Colonic mucosa (tissue), 4 donors: ENCODE measurements around the gene STX2. TPM values are rescaled to one million over a fixed set of nuclear protein-coding genes. Genes with fewer than 3 reads are reported as not detected.
"Not testable (repeated sequence)": the region's sequence is repeated elsewhere in the genome, so short reads cannot be mapped to it uniquely, and the experiment has no call there.

Source experiments
- DNase-seq: peaks from one replicate; pipeline ENCODE4 v3.0.0-alpha.2; 2020
- H3K27ac ChIP-seq: fragments of 200-600 bp; one replicate; pipeline ENCODE4 v1.8.0; 2021
- H3K27me3 ChIP-seq: fragments of 200-600 bp; one replicate; pipeline ENCODE4 v1.8.0; 2021
- H3K36me3 ChIP-seq: fragments of 200-600 bp; one replicate; pipeline ENCODE4 v1.8.0; 2021
- H3K4me1 ChIP-seq: fragments of 200-600 bp; one replicate; pipeline ENCODE4 v1.8.0; 2021; ENCODE audit warnings: mild to moderate bottlenecking
- H3K4me3 ChIP-seq: fragments of 200-600 bp; one replicate; pipeline ENCODE4 v1.8.0; 2021
- H3K9ac ChIP-seq, 2 donors: one replicate each; pipeline ENCODE4 v1.7.0; 2013; ENCODE audit warnings: control low read depth in 2 of 2, low read depth in 2 of 2, low read length in 2 of 2
- H3K9me3 ChIP-seq: fragments of 200-600 bp; one replicate; pipeline ENCODE4 v1.8.0; 2021
- intact Hi-C: fragments of 100-400 bp; cut with DNase I; formaldehyde crosslinking; loops from one replicate; pipeline ENCODE4 v1.14.1; 2022
- total RNA-seq, 2 donors: library from RNA; stranded (reverse); fragmentation: NEBNext Ultra II Directional in 1 of 2; extraction: Animal tissue kit (Norgen Biotek cat#: 25700) in 1 of 2; gene quantifications; one replicate each; pipeline ENCODE4 v1.2.1, GENCODE V29; 2021
- TF ChIP-seq, protein P1 (sequence below): fragments of 200-600 bp; IDR thresholded peaks from one replicate; pipeline ENCODE4 v1.8.0; 2022; ENCODE audit warnings: antibody characterized with exemption, mild to moderate bottlenecking
- donor health status: healthy.
- donor health status: DM: no; HTN: no; CAD: no.
- donor health status: DM: no; HTN: no; CAD: no.

The STX2 gene
- total RNA-seq, 2 donors from 2014 or later: 2.1 to 4.8 TPM

DNA sequence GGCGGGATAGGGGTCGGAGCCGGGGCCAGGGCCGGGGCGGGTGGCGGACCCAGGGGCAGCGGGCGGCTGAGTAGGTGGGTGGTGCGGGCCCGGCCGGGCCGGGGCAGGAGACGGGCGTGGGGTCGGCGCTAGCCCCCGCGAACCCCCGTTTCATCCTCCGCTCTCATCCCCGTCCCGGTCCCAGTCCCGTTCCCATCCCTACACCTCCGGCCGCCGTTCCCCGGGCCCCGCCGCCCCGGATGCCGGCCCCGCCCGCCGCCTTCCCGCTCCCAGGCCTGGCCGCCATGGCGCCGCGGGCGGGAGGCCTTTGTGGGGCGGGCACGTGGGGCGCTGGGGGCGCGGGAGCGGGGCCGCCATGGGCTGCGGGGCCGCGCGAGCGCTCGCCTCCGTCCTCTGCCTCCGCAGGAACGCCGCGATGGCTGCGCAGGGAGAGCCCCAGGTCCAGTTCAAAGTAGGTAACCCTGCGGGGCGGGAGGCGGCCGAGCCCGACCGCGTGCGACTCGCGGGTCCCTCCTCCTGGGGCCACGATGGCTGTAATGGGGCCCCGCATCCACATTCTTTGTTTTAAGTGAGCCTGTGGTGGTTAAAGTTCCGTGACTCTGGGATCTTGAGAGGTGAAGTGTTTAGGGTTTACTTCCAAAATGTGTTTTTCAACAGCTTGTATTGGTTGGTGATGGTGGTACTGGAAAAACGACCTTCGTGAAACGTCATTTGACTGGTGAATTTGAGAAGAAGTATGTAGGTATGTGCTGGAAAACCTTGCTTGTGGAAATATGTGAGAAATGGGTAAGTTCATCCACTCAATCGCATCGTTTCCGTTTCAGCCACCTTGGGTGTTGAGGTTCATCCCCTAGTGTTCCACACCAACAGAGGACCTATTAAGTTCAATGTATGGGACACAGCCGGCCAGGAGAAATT, 33.4 kb upstream of the STX2 start:
- Histone ChIP-seq H3K36me3 (peaks cover 23% of the 10 kb centered on the region), H3K27me3 (no peaks in the 10 kb centered on the region), H3K4me1 (peaks cover 3% of the 10 kb centered on the region), H3K9ac (peak overlapping the region; percentile 78 to 83), H3K4me3 (peak overlapping the region; percentile 80), H3K9me3 (no peaks in the 10 kb centered on the region), H3K27ac (peak overlapping the region; percentile 72)
- intact Hi-C loops: no loop called here
- TF ChIP-seq, protein P1, sequence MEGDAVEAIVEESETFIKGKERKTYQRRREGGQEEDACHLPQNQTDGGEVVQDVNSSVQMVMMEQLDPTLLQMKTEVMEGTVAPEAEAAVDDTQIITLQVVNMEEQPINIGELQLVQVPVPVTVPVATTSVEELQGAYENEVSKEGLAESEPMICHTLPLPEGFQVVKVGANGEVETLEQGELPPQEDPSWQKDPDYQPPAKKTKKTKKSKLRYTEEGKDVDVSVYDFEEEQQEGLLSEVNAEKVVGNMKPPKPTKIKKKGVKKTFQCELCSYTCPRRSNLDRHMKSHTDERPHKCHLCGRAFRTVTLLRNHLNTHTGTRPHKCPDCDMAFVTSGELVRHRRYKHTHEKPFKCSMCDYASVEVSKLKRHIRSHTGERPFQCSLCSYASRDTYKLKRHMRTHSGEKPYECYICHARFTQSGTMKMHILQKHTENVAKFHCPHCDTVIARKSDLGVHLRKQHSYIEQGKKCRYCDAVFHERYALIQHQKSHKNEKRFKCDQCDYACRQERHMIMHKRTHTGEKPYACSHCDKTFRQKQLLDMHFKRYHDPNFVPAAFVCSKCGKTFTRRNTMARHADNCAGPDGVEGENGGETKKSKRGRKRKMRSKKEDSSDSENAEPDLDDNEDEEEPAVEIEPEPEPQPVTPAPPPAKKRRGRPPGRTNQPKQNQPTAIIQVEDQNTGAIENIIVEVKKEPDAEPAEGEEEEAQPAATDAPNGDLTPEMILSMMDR: no peak
- no peak for DNase-seq

DNA sequence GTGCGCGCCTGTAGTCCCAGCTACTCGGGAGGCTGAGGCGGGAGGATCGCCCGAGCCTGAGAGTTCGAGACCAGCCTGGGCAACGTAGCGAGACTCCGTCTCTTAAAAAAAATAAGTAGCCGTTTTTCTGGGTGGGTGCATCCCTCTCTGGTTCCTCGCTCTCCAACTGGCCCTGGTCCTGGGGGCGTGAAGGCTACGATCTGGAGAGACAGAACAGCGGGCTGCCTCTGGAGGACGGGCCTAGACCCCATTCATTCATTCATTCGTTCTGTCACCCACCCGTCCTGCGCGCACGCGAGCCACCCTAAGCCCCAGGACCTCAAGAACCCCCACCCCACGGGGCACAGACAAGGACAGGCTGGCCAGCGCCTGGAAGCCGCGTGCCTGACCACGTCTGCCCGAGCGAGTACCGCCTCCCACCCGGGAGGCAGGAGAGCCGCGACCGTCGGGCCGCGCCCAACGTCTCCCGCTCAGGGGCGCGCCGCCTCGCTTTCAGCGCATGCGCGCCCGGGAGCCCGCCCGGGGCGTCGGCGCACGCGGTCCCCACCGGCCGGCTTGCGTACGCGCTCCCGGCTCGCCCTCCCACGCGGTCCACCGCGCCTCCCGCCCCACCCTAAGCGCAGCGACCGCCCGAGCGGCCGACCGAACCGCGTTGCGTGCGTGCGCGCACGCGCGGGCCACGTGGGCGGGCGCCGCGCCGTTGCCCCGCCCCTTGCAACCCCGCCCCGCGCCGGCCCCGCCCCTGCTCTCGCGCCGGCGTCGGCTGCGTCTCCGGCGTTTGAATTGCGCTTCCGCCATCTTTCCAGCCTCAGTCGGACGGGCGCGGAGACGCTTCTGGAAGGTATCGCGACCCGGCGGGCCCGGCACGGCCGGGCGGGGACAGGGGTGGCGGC, 32.5 kb upstream of the STX2 start, which contains the start of gene RAN:
Gene RAN (plus strand): TSS at position 781 of the 893 bp plus-strand sequence. CDS start 528 bp downstream, outside the sequence.
- H3K9me3 ChIP-seq: no peaks in the 10 kb centered on the region
- no peaks in the 10 kb centered on the region for H3K27me3 ChIP-seq
- peak; percentile 89 for DNase-seq
- H3K36me3 ChIP-seq: peaks cover 23% of the 10 kb centered on the region
- peak within 1 kb of the TSS; percentile 80 for H3K4me3 ChIP-seq
- TF ChIP-seq, protein P1: no peak
- intact Hi-C loops: no loop called here
- H3K9ac ChIP-seq: peak within 1 kb of the TSS; percentile 78 to 83
- peak within 1 kb of the TSS; percentile 72 for H3K27ac ChIP-seq
- peaks cover 3% of the 10 kb centered on the region for H3K4me1 ChIP-seq

DNA sequence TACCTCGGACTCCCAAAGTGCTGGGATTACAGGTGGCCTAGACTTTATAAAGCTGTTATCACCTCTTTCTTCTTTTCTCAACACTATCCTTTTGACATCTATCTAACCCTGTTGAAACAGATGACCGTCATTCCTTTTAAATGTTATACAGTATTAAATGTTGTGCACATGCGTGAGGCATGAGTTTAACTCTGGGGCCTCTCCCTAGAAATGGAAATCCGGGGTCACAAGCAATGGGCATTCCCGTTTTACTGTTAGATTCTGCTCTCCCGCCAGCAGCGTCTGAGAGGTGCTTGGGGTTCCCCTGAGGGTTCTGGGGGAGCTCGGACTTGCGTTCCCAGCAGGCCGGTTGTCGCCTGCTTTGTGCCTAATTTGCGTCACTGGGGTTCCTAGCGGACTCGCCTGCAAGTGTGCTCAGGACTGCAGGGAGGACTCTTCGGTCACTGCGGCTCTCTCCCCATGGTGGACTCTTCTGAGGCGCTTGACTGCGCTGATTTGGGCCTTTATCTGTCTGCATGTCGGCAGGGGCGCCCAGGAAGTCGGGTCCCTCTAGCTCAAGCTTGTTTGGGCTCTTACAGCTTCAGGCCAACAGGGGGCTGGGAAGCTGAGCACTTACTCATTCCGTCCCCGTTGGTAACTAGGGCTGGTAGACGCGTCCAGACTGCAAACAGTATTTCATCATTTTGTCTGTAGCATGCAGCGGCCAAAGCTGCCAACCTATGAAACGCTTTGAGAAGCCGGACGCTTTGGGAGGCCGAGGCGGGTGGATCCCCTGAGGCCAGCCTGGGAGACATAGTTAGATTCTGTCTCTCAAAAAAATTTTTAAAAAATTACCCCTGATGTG, 31.6 kb upstream of the STX2 start:
- intact Hi-C loops: no loop called here
- Histone ChIP-seq H3K27me3 (no peaks in the 10 kb centered on the region), H3K9ac (peak overlapping the region; percentile 65 to 70), H3K4me1 (peaks cover 3% of the 10 kb centered on the region), H3K36me3 (peaks cover 15% of the 10 kb centered on the region), H3K4me3 (peak overlapping the region; percentile 57), H3K9me3 (no peaks in the 10 kb centered on the region), H3K27ac (peak overlapping the region; percentile 67)
- DNase-seq: peak; percentile 42
- TF ChIP-seq, protein P1: peak; percentile 20

DNA sequence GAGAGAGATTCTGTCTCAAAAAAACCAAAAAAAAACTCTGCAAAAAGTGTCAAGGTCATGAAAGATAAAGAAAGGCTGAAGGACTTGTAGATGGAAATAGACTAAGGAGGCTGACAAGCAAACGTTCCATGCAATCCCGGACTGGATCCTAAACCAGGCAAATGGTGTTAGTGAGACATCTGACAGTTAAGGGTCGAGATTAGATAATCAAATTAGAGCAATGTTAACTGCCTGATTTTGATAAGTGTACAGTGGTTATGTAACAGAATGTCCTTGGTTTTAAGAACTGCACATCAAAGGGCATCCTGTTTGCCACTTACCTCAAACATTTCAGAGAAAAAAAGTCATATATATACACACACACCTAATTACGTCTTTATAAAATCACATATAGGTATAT, 29.4 kb upstream of the STX2 start:
- no peak overlapping the region for H3K27ac ChIP-seq
- H3K4me3 ChIP-seq: no peak overlapping the region
- H3K36me3 ChIP-seq: no peaks in the 10 kb centered on the region
- TF ChIP-seq, protein P1: no peak
- intact Hi-C loops: no loop called here
- no peak for DNase-seq
- no peaks in the 10 kb centered on the region for H3K9me3 ChIP-seq
- no peak overlapping the region for H3K9ac ChIP-seq
- no peaks in the 10 kb centered on the region for H3K27me3 ChIP-seq
- H3K4me1 ChIP-seq: no peaks in the 10 kb centered on the region

DNA sequence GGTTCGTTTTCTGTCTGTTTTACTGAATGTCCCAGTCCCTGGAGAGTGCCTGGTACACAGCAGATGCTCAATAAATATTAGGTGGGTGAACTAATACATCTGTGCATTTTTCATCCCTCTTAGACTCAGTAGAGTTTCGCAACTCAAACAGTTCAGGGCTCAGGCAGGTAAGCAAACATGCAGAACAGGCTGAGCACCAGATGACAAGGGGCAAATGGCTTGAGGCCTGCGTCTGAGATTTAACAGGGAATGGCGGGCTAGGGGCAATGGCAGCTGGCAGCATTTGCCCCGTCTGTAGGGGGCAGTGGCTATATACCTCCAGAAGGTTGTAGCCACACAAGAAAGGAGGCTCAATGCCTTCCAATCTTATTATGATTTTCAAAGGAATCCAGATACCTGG, 24.2 kb upstream of the STX2 start:
- DNase-seq: no peak
- TF ChIP-seq, protein P1: no peak
- intact Hi-C loops: no loop called here
- H3K9me3 ChIP-seq: no peaks in the 10 kb centered on the region
- H3K4me3 ChIP-seq: no peak overlapping the region
- H3K36me3 ChIP-seq: no peaks in the 10 kb centered on the region
- no peak overlapping the region for H3K27ac ChIP-seq
- no peaks in the 10 kb centered on the region for H3K4me1 ChIP-seq
- H3K9ac ChIP-seq: no peak overlapping the region
- no peaks in the 10 kb centered on the region for H3K27me3 ChIP-seq

DNA sequence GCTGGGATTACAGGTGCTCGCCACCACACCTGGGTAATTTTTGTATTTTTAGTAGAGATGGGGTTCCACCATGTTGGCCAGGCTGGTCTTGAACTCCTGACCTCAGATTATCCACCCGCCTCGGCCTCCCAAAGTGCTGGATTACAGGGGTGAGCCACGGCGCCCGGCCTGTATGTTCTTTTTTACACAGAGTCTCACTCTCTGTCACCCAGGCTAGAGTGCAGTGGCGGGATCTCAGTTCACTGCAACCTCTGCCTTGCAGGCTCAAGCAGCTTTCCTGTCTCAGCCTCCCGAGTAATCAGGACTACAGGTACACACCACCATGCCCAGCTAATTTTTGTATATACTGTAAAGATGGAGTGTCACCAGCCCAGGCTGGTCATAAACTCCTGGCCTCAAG, 23.7 kb upstream of the STX2 start:
- H3K4me1 ChIP-seq, H3K36me3 ChIP-seq, H3K4me3 ChIP-seq, H3K9ac ChIP-seq, H3K27ac ChIP-seq, H3K27me3 ChIP-seq, DNase-seq, H3K9me3 ChIP-seq, intact Hi-C loops: not testable (repeated sequence)
